Epidermal melanocyte (primary cell): Measurements from ENCODE around the gene B3GLCT.
"Not testable (repeated sequence)": the region's sequence is repeated elsewhere in the genome, so short reads cannot be mapped to it uniquely, and the experiment has no call there.

Experiments used
- DNase-seq: peaks from one replicate; pipeline ENCODE4 v3.0.0; 2011; ENCODE audit warnings: low spot score; ENCODE audit not compliant: insufficient read length

Gene B3GLCT

GRCh38 chr13:31276421-31276820 lies 76.6 kb downstream of the B3GLCT start:
- DNase-seq, result no peak

GRCh38 chr13:31278869-31279268 lies 79.1 kb downstream of the B3GLCT start:
- DNase-seq, result no peak

DNA sequence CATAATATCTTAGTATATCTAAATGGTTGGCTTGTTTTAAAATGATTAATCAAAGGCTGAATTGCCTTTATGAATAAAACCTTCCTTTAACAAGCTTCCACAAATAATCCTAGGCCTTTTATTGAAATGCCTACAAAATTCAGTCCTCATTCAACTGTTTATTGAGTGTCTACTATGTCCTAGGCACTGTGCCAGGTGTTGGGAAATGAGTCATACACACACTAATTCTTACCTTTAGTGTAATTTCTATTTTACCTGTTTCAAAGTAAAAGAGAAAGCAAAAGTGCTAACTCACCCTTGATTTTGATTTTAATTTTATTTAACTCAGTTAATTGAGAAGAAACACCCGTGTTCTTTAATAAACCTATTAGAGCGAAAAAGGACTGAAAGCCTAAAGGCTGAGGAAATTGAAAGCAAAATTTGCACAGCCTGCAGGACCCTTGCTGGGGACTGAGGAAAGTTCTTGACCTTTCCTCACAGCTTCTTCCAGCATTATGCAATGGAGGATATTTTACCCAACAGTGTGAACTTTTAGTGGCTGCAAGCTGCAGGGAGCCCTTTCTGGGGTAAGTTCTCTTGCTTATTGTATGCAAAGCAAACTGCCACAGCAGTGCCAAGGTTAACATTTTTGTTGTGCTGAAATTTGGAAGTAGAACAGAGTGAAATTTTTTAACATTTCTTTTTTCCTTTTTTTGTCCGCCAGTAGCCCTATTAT lies 83.1 kb downstream of the B3GLCT start:
- DNase-seq, result no peak

GRCh38 chr13:31286930-31287329 lies 87.2 kb downstream of the B3GLCT start:
- no peak for DNase-seq

- DNase-seq, result no peak
These were observed 101.3 kb downstream of the B3GLCT start for GRCh38 chr13:31301119-31301518.

- no peak for DNase-seq
These were observed 110.6 kb downstream of the B3GLCT start for GRCh38 chr13:31310356-31310755.

DNA sequence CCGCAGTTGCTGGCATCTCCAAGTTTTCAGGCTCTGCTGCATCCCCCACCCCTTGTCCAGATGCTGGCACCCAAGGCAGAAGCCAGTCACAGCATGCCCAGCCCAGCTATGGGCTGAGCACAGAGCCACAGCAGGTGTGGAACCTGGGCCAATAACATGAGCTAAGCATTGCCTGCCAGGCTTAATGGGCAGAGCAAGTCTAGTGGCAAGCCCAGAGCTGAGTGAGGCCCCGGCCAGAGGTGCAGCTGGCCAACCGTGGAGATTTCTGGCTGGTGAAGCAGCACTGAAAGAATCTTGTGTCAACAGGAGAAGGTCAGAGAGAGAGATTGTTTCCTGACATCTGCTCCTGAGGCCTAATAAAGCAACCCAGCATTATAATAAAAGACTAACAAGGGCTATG lies 111.0 kb downstream of the B3GLCT start:
- DNase-seq, result no peak

GRCh38 chr13:31311921-31312320 lies 112.1 kb downstream of the B3GLCT start:
- no peak for DNase-seq

DNA sequence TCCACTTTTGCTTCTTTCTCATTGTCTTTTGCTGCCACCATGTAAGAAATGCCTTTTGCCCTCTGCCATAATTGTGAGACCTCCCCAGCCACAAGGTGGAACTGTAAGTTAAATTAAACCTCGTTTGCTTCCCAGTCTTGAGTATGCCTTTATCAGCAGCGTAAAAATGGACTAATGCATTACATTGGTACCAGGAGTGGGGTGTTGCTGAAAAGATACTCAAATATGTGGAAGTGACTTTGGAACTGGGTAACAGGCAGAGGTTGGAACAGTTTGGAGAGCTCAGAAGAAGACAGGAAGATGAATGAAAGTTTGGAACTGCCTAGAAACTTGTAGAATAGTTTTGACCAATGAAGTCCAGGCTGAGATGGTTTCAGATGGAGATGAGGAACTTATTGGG lies 115.2 kb downstream of the B3GLCT start:
- no peak for DNase-seq

- DNase-seq, result no peak
These were observed 121.2 kb downstream of the B3GLCT start for GRCh38 chr13:31320946-31321345.

DNA sequence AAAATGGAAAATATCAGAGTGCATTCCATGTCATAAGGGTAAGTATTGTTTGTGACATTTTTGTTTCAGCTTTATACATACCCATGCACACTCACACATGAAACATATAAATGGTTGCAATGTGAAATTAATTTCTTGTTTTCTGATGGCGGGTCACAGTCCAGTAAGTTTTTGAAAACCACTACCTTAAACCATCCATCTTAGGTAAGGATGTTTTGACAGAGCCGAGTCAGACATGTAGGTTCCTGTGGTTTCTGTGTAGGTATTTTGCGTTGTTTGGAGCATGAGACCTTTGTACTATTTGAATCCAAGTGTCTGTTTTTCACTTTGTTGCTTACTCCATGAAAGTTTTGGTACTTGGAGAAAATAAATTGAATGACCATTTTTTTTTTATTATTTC lies 121.7 kb downstream of the B3GLCT start:
- no peak for DNase-seq

GRCh38 chr13:31322026-31322425 lies 122.3 kb downstream of the B3GLCT start:
- DNase-seq, result no peak

DNA sequence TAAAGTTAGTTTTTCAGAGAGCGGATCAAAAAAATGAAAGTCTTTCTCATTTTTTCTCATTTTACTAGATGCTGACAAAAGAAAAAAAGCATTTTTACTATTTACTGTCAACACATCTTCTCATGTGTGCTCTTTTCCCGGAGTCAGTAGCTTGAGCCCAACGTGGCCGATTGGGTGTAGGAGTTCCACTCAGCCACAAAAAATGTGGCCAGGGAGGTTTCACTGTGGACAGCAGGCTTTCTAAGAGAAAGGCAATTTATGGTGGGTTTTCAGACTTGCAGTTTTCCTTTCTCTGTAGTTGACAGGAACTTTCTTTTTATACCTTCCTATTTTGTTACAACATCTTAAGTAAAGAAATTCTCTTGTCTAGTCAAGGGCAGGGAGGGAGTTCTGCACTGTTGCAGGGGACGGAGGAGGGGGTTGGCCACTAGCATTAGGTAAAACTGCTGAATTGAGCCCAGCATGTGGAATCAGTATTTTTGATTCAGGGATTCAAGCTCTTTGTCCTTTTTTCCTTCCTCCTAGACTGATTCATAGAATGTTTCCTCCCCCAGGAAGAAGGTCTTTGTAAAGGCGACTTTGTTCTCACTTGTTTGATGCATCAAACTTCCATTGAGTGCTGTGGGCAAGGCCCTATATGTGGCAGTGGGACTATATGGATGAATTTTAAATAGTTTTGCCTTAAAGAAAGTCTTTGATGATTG lies 123.1 kb downstream of the B3GLCT start:
- DNase-seq, result no peak

GRCh38 chr13:31327182-31327860 lies 127.5 kb downstream of the B3GLCT start:
- no peak for DNase-seq

GRCh38 chr13:31328549-31329235 lies 128.9 kb downstream of the B3GLCT start:
- no peak for DNase-seq

DNA sequence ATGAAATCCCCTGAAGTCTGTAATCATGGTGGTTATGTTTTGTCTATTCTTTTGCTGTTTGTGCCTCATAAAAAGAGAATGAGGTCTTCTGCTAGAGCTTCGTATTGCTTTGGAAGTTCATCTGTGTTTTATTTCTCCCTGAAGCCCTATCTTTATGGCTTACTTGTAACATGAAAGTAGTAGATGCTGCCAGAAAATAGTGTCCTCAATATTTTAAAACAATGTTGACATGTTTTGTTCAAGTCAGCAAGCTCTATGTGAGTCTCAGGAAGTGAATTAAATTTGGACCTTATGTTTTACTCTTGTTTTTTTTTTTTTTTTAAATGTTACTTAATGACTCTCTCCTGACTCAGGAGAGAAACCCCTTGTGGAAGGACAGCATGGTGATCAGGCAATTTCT lies 130.5 kb downstream of the B3GLCT start:
- no peak for DNase-seq

GRCh38 chr13:31331068-31331467 lies 131.3 kb downstream of the B3GLCT start:
- no peak for DNase-seq

DNA sequence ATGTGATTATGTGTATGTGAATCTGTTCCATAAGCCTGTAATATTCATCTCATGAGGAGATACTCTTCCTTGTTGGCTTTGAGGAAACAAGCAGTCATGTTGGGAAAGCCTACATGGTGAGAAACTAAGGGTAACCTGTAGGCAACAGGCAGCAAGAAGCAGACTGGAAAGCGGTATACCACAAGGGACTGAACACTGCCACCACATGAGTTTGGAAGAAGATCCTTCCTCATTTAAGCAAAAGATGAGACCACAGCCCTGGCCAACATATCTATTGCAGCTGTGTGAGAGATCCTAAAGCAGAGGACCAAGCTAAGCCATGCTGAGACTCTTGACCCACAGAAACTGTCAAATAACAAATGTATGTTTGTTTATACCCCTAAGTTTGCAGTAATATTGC lies 134.8 kb downstream of the B3GLCT start:
- no peak for DNase-seq

- DNase-seq, result no peak
These were observed 135.3 kb downstream of the B3GLCT start for GRCh38 chr13:31334994-31335557.

DNA sequence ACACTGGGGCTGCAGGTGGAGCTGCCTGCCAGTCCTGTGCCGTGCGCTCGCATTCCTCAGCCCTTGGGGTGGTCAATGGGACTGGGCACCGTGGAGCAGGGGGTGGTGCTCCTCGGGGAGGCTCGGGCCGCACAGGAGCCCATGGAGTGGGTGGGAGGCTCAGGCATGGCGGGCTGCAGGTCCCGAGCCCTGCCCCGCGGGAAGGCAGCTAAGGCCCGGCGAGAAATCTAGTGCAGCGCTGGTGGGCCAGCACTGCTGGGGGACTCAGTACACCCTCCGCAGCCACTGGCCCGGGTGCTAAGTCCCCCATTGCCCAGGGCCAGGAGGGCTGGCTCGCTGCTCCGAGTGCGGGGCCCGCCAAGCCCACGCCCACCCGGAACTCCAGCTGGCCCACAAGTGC lies 139.8 kb downstream of the B3GLCT start:
- not testable (repeated sequence) for DNase-seq

DNA sequence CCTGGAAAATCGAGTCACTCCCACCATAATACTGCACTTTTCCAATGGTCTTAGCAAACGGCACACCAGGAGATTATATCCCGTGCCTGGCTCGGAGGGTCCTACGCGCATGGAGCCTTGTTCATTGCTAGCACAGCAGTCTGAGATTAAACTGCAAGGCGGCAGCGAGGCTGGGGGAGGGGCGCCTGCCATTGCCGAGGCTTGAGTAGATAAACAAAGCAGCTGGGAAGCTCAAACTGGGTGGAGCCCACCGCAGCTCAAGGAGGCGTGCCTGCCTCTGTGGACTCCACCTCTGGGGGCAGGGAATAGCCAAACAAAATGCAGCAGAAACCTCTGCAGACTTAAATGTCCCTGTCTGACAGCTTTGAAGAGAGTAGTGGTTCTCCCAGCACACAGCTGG lies 141.1 kb downstream of the B3GLCT start:
- not testable (repeated sequence) for DNase-seq

GRCh38 chr13:31346891-31347290 lies 147.1 kb downstream of the B3GLCT start:
- no peak for DNase-seq
